LNCaP clone FGC (cell line): ENCODE results near the gene RBM19.

Experiments
- DNase-seq: peaks from one replicate; pipeline ENCODE4 v3.0.0-alpha.2; 2011; ENCODE audit warnings: low read depth
- H3K4me3 ChIP-seq: 2 replicates; pipeline ENCODE4 v1.5.1; 2011; ENCODE audit warnings: mild to moderate bottlenecking, low read depth, low read length, control low read depth
- CTCF ChIP-seq: IDR thresholded peaks from 2 replicates; pipeline ENCODE4 v1.5.1; 2012; ENCODE audit warnings: mild to moderate bottlenecking; ENCODE audit not compliant: control insufficient read depth, insufficient read depth; ENCODE audit errors: extremely low read depth

RBM19 gene

GRCh38 chr12:113852264-113852663 is 113.9 kb downstream of the RBM19 start:
- DNase-seq, result no peak
- H3K4me3 ChIP-seq, result no peak overlapping the region
- TF ChIP-seq CTCF, result no peak

- DNase-seq, result no peak
- TF ChIP-seq CTCF, result no peak
- no peak overlapping the region for H3K4me3 ChIP-seq
These were observed 115.6 kb downstream of the RBM19 start for GRCh38 chr12:113850309-113851056.

- TF ChIP-seq CTCF, result no peak
- no peak for DNase-seq
- no peak overlapping the region for H3K4me3 ChIP-seq
These were observed 118.3 kb downstream of the RBM19 start for GRCh38 chr12:113847856-113848255.

- no peak for DNase-seq
These were observed 119.0 kb downstream of the RBM19 start for GRCh38 chr12:113846883-113847755.

GRCh38 chr12:113845900-113846674 is 120.0 kb downstream of the RBM19 start:
- no peak for TF ChIP-seq CTCF
- H3K4me3 ChIP-seq, result no peak overlapping the region
- DNase-seq, result peak; percentile 13

More at GRCh38 chr12:113846883-113847755, 119.0 kb downstream of the RBM19 start:
- no peak for TF ChIP-seq CTCF
- H3K4me3 ChIP-seq, result no peak overlapping the region

GRCh38 chr12:113844495-113845210 is 121.5 kb downstream of the RBM19 start:
- no peak for TF ChIP-seq CTCF
- no peak overlapping the region for H3K4me3 ChIP-seq
- DNase-seq, result no peak
